Mesendoderm (in vitro differentiated cells): ENCODE results near the gene REXO2.
A peak's percentile ranks its signal among the peaks of the same experiment; 100 is the strongest.

Source experiments
- DNase-seq: peaks from one replicate; pipeline ENCODE4 v3.0.0; 2013
- H2AK5ac ChIP-seq: 2 replicates; pipeline ENCODE4 v1.6.1; 2013; ENCODE audit warnings: low read length, inconsistent platforms
- H2BK120ac ChIP-seq: 2 replicates; pipeline ENCODE4 v1.6.1; 2013; ENCODE audit warnings: low read depth, mild to moderate bottlenecking, low read length, moderate library complexity, mixed read lengths
- H2BK15ac ChIP-seq: replicated peaks from 2 replicates; pipeline ENCODE4 v1.6.1; 2013; ENCODE audit warnings: low read depth, mild to moderate bottlenecking, moderate library complexity
- H2BK5ac ChIP-seq: 2 replicates; pipeline ENCODE4 v1.6.1; 2013; ENCODE audit warnings: low read length, inconsistent platforms
- H3K18ac ChIP-seq: 2 replicates; pipeline ENCODE4 v1.6.1; 2013; ENCODE audit warnings: mild to moderate bottlenecking, low read length, mixed read lengths
- H3K23ac ChIP-seq: one replicate; pipeline ENCODE4 v1.6.1; 2013; ENCODE audit warnings: low read length
- H3K27ac ChIP-seq: 2 replicates; pipeline ENCODE4 v1.5.1; 2013; ENCODE audit warnings: low read depth, mild to moderate bottlenecking, inconsistent platforms, low read length, moderate library complexity
- H3K27me3 ChIP-seq: 2 replicates; pipeline ENCODE4 v1.6.1; 2013; ENCODE audit warnings: low read length, control low read depth, mild to moderate bottlenecking, inconsistent platforms; ENCODE audit not compliant: insufficient read depth, poor library complexity
- H3K36me3 ChIP-seq: 2 replicates; pipeline ENCODE4 v1.6.1; 2013; ENCODE audit warnings: low read length, inconsistent platforms; ENCODE audit not compliant: control insufficient read depth, insufficient read depth
- H3K4ac ChIP-seq: one replicate; pipeline ENCODE4 v1.6.1; 2013; ENCODE audit warnings: low read depth, mild to moderate bottlenecking, low read length, moderate library complexity
- H3K4me1 ChIP-seq: 2 replicates; pipeline ENCODE4 v1.6.1; 2013; ENCODE audit warnings: low read depth, low read length, inconsistent platforms; ENCODE audit not compliant: control insufficient read depth
- H3K4me2 ChIP-seq: 2 replicates; pipeline ENCODE4 v1.6.1; 2013; ENCODE audit warnings: low read length
- H3K4me3 ChIP-seq: 2 replicates; pipeline ENCODE4 v1.5.1; 2013; ENCODE audit warnings: mild to moderate bottlenecking, low read length
- H3K56ac ChIP-seq: one replicate; pipeline ENCODE4 v1.6.1; 2013; ENCODE audit warnings: low read length
- H3K79me1 ChIP-seq: 2 replicates; pipeline ENCODE4 v1.6.1; 2013; ENCODE audit warnings: low read length, inconsistent platforms
- H3K79me2 ChIP-seq: 2 replicates; pipeline ENCODE4 v1.6.1; 2013; ENCODE audit warnings: mild to moderate bottlenecking, low read length; ENCODE audit not compliant: control insufficient read depth, insufficient read depth
- H3K9ac ChIP-seq: 2 replicates; pipeline ENCODE4 v1.6.1; 2013; ENCODE audit warnings: low read length, inconsistent platforms
- H4K5ac ChIP-seq: one replicate; pipeline ENCODE4 v1.6.1; 2013; ENCODE audit warnings: low read length
- H4K8ac ChIP-seq: one replicate; pipeline ENCODE4 v1.6.1; 2013; ENCODE audit warnings: low read depth, mild to moderate bottlenecking, control low read depth, low read length, moderate library complexity
- WGBS: extraction: QIAGEN DNeasy Blood & Tissue Kit; methylation state at CpG from one replicate; pipeline ENCODE4 v1.1.7; 2013; ENCODE audit warnings: low lambda C conversion rate, missing lambda C conversion rate; ENCODE audit not compliant: insufficient coverage; ENCODE audit errors: extremely low coverage; 5-methylcytosine and 5-hydroxymethylcytosine counted together

The REXO2 gene

DNA sequence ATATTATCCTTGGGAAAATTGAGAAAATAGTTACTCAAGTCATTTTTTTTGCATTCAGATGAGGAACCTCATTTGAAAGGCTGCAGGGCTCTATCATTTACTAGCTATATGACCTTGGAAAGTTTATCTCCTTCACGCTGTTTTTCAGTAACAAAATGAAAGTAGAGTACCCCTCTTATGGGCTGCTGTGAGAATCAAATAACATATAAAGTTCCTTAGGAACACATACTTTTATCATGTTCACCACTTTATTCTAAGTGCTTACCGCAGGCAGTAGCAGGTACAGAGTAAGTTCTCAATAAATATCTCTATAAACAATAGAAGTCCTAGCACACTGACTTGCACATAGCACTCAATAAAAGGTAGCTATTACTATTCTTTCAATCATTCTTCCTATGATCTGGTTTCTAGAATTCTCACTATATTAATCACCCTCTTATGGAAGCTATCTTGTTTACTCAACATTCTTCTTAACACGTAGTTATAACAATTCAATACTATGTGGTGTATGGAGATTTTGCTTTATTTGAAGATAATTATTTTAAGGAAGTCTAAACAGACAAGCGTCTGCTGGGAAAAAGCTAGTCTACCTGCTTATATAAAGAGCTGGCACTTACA lies 40.9 kb upstream of the REXO2 start:
- no peak for DNase-seq
- no peak overlapping the region for H4K5ac ChIP-seq
- H4K8ac ChIP-seq, result no peak overlapping the region
- H2AK5ac ChIP-seq, result no peak overlapping the region
- no peak overlapping the region for H2BK15ac ChIP-seq
- no peak overlapping the region for H3K27ac ChIP-seq
- no peaks in the 10 kb centered on the region for H3K36me3 ChIP-seq
- no CpG with 5 or more reads among the region's 4 CpGs for WGBS
- H3K4me2 ChIP-seq, result no peak overlapping the region
- H3K4me1 ChIP-seq, result peaks cover 2% of the 10 kb centered on the region
- H3K9ac ChIP-seq, result no peak overlapping the region
- peaks cover 17% of the 10 kb centered on the region for H3K79me2 ChIP-seq
- no peak overlapping the region for H3K4me3 ChIP-seq
- no peak overlapping the region for H3K23ac ChIP-seq
- no peak overlapping the region for H2BK5ac ChIP-seq
- H3K79me1 ChIP-seq, result no peaks in the 10 kb centered on the region
- H3K27me3 ChIP-seq, result no peaks in the 10 kb centered on the region
- no peak overlapping the region for H2BK120ac ChIP-seq
- no peak overlapping the region for H3K56ac ChIP-seq
- no peak overlapping the region for H3K18ac ChIP-seq
- H3K4ac ChIP-seq, result no peak overlapping the region

DNA sequence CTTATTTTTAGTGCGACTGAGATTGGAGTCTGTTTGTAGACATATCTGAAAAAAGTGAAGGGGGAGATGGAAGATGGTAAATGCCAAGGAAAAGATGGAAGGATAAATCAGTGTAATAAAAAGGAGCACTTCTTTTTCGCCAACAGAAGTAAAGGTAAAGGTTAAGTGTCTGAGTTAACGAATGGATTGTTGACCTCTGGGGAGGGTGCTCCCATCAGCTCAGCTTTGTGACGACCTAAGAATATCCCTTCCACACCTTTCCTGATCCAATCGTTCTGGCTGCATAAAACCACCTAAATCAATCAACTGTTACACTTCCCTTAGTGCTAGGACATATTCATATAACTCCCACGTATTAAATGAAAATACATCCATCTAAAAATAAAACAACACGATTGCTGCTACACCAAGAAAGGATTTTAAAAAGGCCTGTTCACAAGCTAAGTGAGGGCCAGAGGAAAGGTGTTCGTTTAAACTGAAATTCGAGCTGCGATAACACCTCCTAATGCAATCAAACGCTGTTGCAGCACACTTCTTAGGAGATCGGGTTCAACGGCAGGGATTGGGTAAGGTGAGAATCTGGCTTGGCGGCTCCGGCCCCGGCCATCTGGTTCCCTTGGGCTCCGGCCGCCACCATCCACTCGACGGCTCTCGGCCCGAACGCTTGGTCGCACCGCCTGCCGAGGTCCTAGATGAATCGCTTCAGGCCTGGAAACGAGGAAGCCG lies 39.6 kb upstream of the REXO2 start:
- peak; percentile 92 for DNase-seq
- H3K4ac ChIP-seq, result peak overlapping the region; percentile 85
- WGBS, result 100% methylated on average over 1 of the region's 29 CpGs

DNA sequence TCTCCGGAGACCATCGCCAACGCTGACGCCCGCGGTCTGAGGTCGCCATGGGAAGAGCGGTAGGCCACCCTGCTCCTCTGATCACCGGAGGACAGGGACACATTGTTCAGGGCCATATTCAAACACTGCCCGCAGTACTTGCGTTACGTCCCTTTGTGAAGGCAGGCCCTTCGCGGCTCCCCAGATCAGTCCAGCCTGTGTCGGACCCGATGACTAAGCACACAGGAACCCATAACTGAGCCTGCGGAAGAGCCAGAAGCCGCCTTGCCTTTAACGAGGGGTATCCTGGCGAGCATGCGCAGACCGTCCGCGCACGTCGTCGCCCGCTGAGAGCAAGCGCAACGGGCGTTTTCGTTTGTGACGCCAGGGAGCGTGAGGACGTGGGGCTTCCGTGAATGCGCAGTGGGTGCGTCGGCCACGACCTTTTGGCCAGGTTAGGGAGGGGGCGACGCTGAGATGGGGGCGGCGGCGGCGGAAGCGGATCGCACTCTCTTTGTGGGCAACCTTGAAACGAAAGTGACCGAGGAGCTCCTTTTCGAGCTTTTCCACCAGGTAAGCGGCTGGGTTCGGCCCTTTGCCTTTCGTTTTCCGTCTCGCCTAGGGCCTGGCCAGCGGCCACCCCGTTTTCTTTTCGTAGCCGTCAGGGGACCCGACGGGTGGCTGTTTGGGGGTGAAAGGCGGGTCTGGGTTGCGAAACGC lies 38.9 kb upstream of the REXO2 start, which contains the start of the genes C11orf71 and RBM7:
Gene C11orf71 (minus strand): TSS at position 296 of the 699 bp plus-strand sequence. CDS start 180 bp downstream, at position 116.
Gene RBM7 (plus strand): TSS at position 451 of the 699 bp plus-strand sequence. CDS start 6 bp downstream, at position 457.
- Histone ChIP-seq H3K27ac (peak within 1 kb of the TSS; percentile 95), H3K4ac (peak within 1 kb of the TSS; percentile 85), H3K23ac (peak within 1 kb of the TSS; percentile 94), H4K5ac (no peak within 1 kb of the TSS), H3K36me3 (no peaks in the 10 kb centered on the region), H3K56ac (peak within 1 kb of the TSS; percentile 96), H3K27me3 (no peaks in the 10 kb centered on the region), H3K18ac (peak within 1 kb of the TSS; percentile 98), H2BK120ac (peak within 1 kb of the TSS; percentile 56), H2BK5ac (peak within 1 kb of the TSS; percentile 89), H3K79me2 (peaks cover 30% of the 10 kb centered on the region), H2AK5ac (no peak within 1 kb of the TSS), H3K4me2 (peak within 1 kb of the TSS; percentile 74), H4K8ac (peak within 1 kb of the TSS; percentile 98), H3K79me1 (peaks cover 4% of the 10 kb centered on the region), H3K4me1 (peaks cover 2% of the 10 kb centered on the region), H3K4me3 (peak within 1 kb of the TSS; percentile 77), H2BK15ac (no peak within 1 kb of the TSS), H3K9ac (peak within 1 kb of the TSS; percentile 92)
- peak; percentile 99 for DNase-seq
- WGBS, result no CpG with 5 or more reads among the region's 65 CpGs

More for the DNA sequence above, 39.6 kb upstream of the REXO2 start:
- H3K27me3 ChIP-seq, result no peaks in the 10 kb centered on the region
- H3K4me3 ChIP-seq, result peak overlapping the region; percentile 77
- H3K27ac ChIP-seq, result peak overlapping the region; percentile 94
- H3K79me2 ChIP-seq, result peaks cover 25% of the 10 kb centered on the region
- H2BK15ac ChIP-seq, result no peak overlapping the region
- H3K79me1 ChIP-seq, result peaks cover 2% of the 10 kb centered on the region
- H3K23ac ChIP-seq, result peak overlapping the region; percentile 94
- H2BK5ac ChIP-seq, result peak overlapping the region; percentile 89
- H3K18ac ChIP-seq, result peak overlapping the region; percentile 63
- peaks cover 2% of the 10 kb centered on the region for H3K4me1 ChIP-seq
- peak overlapping the region; percentile 44 for H3K4me2 ChIP-seq
- no peak overlapping the region for H4K8ac ChIP-seq
- H3K56ac ChIP-seq, result peak overlapping the region; percentile 96
- no peak overlapping the region for H4K5ac ChIP-seq
- H3K9ac ChIP-seq, result peak overlapping the region; percentile 92
- H2AK5ac ChIP-seq, result no peak overlapping the region
- H3K36me3 ChIP-seq, result no peaks in the 10 kb centered on the region
- H2BK120ac ChIP-seq, result peak overlapping the region; percentile 56

DNA sequence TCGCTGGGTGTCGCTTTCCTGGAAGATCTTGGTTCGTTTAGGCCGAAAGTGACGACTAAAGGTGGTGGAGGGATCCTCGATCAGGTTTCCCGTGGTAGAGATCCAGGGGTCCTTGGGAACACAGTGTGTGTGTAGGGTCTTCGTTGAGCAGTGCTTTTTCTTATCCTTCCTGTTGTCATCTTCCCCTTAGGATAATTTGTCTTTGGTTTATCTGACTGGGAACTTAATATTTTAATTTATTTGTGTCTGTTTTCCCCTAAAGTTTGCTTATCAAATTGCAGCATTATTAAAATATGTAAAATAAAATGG lies 38.4 kb upstream of the REXO2 start:
- Histone ChIP-seq H3K4me3 (peak overlapping the region; percentile 76), H2BK120ac (no peak overlapping the region), H3K36me3 (no peaks in the 10 kb centered on the region), H2BK5ac (peak overlapping the region; percentile 10), H3K18ac (peak overlapping the region; percentile 98), H3K9ac (peak overlapping the region; percentile 70), H4K5ac (no peak overlapping the region), H3K27ac (peak overlapping the region; percentile 95), H4K8ac (peak overlapping the region; percentile 98), H3K79me2 (peaks cover 30% of the 10 kb centered on the region), H3K79me1 (peaks cover 4% of the 10 kb centered on the region), H3K27me3 (no peaks in the 10 kb centered on the region), H3K4me1 (peaks cover 2% of the 10 kb centered on the region), H3K4me2 (no peak overlapping the region), H3K23ac (no peak overlapping the region), H3K56ac (peak overlapping the region; percentile 83), H2AK5ac (no peak overlapping the region), H2BK15ac (no peak overlapping the region), H3K4ac (peak overlapping the region; percentile 64)
- no peak for DNase-seq
- no CpG with 5 or more reads among the region's 8 CpGs for WGBS

DNA sequence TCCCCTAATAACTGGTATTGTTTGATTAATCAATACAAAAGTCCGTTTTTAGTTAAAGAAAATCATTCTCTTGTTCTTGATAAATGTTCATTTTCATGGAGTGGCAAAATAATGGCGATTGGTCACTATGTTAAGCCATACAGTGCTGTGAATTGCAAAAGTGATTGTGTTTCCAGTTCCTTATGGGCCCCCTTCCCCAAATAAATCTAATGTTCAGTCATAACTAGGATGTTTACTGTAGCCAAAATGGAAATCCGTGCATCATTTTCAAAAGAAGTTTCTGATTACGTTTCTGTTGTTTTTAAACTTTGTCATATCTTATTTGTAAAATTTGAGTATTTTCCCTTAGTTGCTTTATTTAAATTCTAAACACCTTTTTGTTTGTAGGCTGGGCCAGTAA lies 38.0 kb upstream of the REXO2 start:
- H3K79me2 ChIP-seq, result peaks cover 30% of the 10 kb centered on the region
- H3K4me2 ChIP-seq, result peak overlapping the region; percentile 74
- H3K4me3 ChIP-seq, result peak overlapping the region; percentile 61
- H3K56ac ChIP-seq, result peak overlapping the region; percentile 75
- no peak overlapping the region for H3K18ac ChIP-seq
- no peak for DNase-seq
- H2BK5ac ChIP-seq, result no peak overlapping the region
- H3K4ac ChIP-seq, result no peak overlapping the region
- H3K36me3 ChIP-seq, result no peaks in the 10 kb centered on the region
- no peak overlapping the region for H2BK120ac ChIP-seq
- H3K23ac ChIP-seq, result no peak overlapping the region
- no peak overlapping the region for H4K5ac ChIP-seq
- H2BK15ac ChIP-seq, result no peak overlapping the region
- peaks cover 2% of the 10 kb centered on the region for H3K4me1 ChIP-seq
- peaks cover 4% of the 10 kb centered on the region for H3K79me1 ChIP-seq
- WGBS, result no CpG with 5 or more reads among the region's 4 CpGs
- H3K27ac ChIP-seq, result no peak overlapping the region
- no peaks in the 10 kb centered on the region for H3K27me3 ChIP-seq
- no peak overlapping the region for H2AK5ac ChIP-seq
- H3K9ac ChIP-seq, result peak overlapping the region; percentile 79
- no peak overlapping the region for H4K8ac ChIP-seq
